Mesothelial cell of epicardium (in vitro differentiated cells): Measurements from ENCODE around the gene SNAP25. TPM values are rescaled to one million over a fixed set of nuclear protein-coding genes. Genes with fewer than 3 reads are reported as not detected.

Source experiments
- DNase-seq, 2 experiments: peaks; one replicate each; pipeline ENCODE4 v3.0.0; 2021; ENCODE audit warnings: low spot score in 2 of 2; ENCODE audit not compliant: unreplicated experiment in 2 of 2
- H3K27ac Mint-ChIP-seq: 2 replicates; pipeline ENCODE4 v1.8.0; 2021; ENCODE audit warnings: mixed read lengths
- H3K27me3 Mint-ChIP-seq: 2 replicates; pipeline ENCODE4 v1.8.0; 2021; ENCODE audit warnings: low read depth, mixed read lengths
- H3K36me3 Mint-ChIP-seq: 2 replicates; pipeline ENCODE4 v1.8.0; 2021; ENCODE audit warnings: mixed read lengths
- H3K4me1 Mint-ChIP-seq: 2 replicates; pipeline ENCODE4 v1.8.0; 2021; ENCODE audit warnings: mixed read lengths
- H3K4me3 Mint-ChIP-seq: 2 replicates; pipeline ENCODE4 v1.8.0; 2021; ENCODE audit warnings: mild to moderate bottlenecking, moderate library complexity, mixed read lengths
- H3K9me3 Mint-ChIP-seq: 2 replicates; pipeline ENCODE4 v1.8.0; 2021; ENCODE audit warnings: mixed read lengths
- CTCF ChIP-seq: fragments of 200-600 bp; sonication (generic); IDR thresholded peaks from one replicate; pipeline ENCODE4 v1.5.0; 2021; ENCODE audit warnings: antibody characterized with exemption; ENCODE audit not compliant: unreplicated experiment
- total RNA-seq: library from RNA; stranded (reverse); gene quantifications from 3 replicates; pipeline ENCODE4 v1.2.1, GENCODE V29; 2021

The SNAP25 gene
- total RNA-seq, 1 donor from 2014 or later = 5.0 TPM

- Mint-ChIP-seq H3K9me3 (no peaks in the 10 kb centered on the region), H3K4me3 (no peak overlapping the region), H3K27ac (no peak overlapping the region), H3K27me3 (peaks cover 58% of the 10 kb centered on the region), H3K36me3 (no peaks in the 10 kb centered on the region), H3K4me1 (peaks cover 17% of the 10 kb centered on the region)
- DNase-seq = no peak
- TF ChIP-seq CTCF = no peak
Observed at GRCh38 chr20:10276878-10277580, 58.4 kb downstream of the SNAP25 start.

- no peak for TF ChIP-seq CTCF
- no peak for DNase-seq
- Mint-ChIP-seq H3K4me3 (no peak overlapping the region), H3K27me3 (peaks cover 57% of the 10 kb centered on the region), H3K4me1 (peaks cover 17% of the 10 kb centered on the region), H3K9me3 (no peaks in the 10 kb centered on the region), H3K36me3 (no peaks in the 10 kb centered on the region), H3K27ac (no peak overlapping the region)
Observed at GRCh38 chr20:10277616-10278015, 59.0 kb downstream of the SNAP25 start.

- H3K27me3 Mint-ChIP-seq = peaks cover 59% of the 10 kb centered on the region
- peaks cover 17% of the 10 kb centered on the region for H3K4me1 Mint-ChIP-seq
- no peaks in the 10 kb centered on the region for H3K36me3 Mint-ChIP-seq
- H3K4me3 Mint-ChIP-seq = no peak overlapping the region
- no peak overlapping the region for H3K27ac Mint-ChIP-seq
- TF ChIP-seq CTCF = no peak
- H3K9me3 Mint-ChIP-seq = no peaks in the 10 kb centered on the region
- no peak for DNase-seq
Observed at GRCh38 chr20:10278412-10278811, 59.8 kb downstream of the SNAP25 start.

GRCh38 chr20:10280018-10280908 lies 61.6 kb downstream of the SNAP25 start:
- Mint-ChIP-seq H3K27ac (no peak overlapping the region), H3K36me3 (no peaks in the 10 kb centered on the region), H3K9me3 (no peaks in the 10 kb centered on the region), H3K4me3 (no peak overlapping the region), H3K27me3 (peaks cover 58% of the 10 kb centered on the region), H3K4me1 (peaks cover 17% of the 10 kb centered on the region)
- no peak for DNase-seq
- no peak for TF ChIP-seq CTCF

- no peak for TF ChIP-seq CTCF
- Mint-ChIP-seq H3K27ac (no peak overlapping the region), H3K9me3 (no peaks in the 10 kb centered on the region), H3K4me1 (peaks cover 15% of the 10 kb centered on the region), H3K36me3 (no peaks in the 10 kb centered on the region), H3K27me3 (peaks cover 58% of the 10 kb centered on the region), H3K4me3 (no peak overlapping the region)
- no peak for DNase-seq
Observed at GRCh38 chr20:10281911-10282310, 63.3 kb downstream of the SNAP25 start.
